Measurements from ENCODE around the gene SNX8.

SNX8 gene

DNA sequence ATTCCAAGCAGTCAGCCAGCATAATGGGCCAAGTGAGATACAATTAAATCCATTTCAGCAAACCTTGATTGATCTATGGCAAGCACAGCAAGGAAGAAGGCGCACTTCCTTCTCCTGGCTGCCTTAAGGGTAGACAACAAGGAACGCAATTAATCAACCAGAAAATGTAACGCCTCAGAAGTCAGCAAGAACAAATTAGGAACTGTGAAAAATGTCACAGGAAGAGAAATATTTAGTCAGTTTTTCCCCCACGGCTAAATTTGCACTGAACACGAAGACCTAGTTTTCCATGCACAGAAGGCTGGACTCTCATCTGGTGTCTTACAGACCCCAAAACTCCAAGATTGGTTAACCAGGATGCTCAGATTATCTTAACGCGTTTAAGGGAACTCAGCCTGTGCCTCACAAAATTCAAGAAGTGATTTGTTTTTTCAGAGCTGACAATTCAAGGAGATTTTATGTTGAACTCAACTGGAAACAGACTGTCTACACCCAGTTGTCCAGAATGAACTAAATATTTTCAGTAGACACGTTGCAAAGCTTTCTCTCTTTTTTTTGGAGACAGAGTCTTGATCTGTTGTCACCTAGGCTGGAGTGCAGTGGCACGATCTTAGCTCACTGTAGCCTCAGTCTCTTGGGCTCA lies 14.2 kb downstream of the SNX8 start:
- no peak overlapping the region for H3K4me2 ChIP-seq (ENCODE audit: insufficient read depth, low read length)
- H3K36me3 ChIP-seq (ENCODE audit: insufficient read depth, low read length), result no peaks in the 10 kb centered on the region
- H3K27me3 ChIP-seq (ENCODE audit: insufficient read depth, low read length, poor library complexity), result no peaks in the 10 kb centered on the region
- H2AFZ ChIP-seq (ENCODE audit: low read depth, low read length), result no peak overlapping the region
- peaks cover 27% of the 10 kb centered on the region for H3K79me2 ChIP-seq (ENCODE audit: insufficient read depth, low read length)
- TF ChIP-seq EZH2 (IDR thresholded peaks at IDR 0.05; ENCODE audit: borderline replicate concordance, low read depth, low read length, severe bottlenecking), result no peak
- TF ChIP-seq, protein P1, sequence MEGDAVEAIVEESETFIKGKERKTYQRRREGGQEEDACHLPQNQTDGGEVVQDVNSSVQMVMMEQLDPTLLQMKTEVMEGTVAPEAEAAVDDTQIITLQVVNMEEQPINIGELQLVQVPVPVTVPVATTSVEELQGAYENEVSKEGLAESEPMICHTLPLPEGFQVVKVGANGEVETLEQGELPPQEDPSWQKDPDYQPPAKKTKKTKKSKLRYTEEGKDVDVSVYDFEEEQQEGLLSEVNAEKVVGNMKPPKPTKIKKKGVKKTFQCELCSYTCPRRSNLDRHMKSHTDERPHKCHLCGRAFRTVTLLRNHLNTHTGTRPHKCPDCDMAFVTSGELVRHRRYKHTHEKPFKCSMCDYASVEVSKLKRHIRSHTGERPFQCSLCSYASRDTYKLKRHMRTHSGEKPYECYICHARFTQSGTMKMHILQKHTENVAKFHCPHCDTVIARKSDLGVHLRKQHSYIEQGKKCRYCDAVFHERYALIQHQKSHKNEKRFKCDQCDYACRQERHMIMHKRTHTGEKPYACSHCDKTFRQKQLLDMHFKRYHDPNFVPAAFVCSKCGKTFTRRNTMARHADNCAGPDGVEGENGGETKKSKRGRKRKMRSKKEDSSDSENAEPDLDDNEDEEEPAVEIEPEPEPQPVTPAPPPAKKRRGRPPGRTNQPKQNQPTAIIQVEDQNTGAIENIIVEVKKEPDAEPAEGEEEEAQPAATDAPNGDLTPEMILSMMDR (IDR thresholded peaks at IDR 0.05; ENCODE audit: borderline replicate concordance, extremely low read depth, low read length, poor library complexity, severe bottlenecking), result no peak
- H3K9ac ChIP-seq (ENCODE audit: low read depth, low read length), result no peak overlapping the region
- no peaks in the 10 kb centered on the region for H3K9me3 ChIP-seq (ENCODE audit: insufficient read depth, low read length, severe bottlenecking)
- peaks cover 5% of the 10 kb centered on the region; the same call in 1 of the 2 replicates for H4K20me1 ChIP-seq (ENCODE audit: insufficient read depth, low read length)
- ATAC-seq (ENCODE audit: insufficient read depth, low read depth) (no peak), DNase-seq (no peak)
- no peaks in the 10 kb centered on the region for H3K4me1 ChIP-seq (ENCODE audit: insufficient read depth, low read length)
- no peak overlapping the region for H3K4me3 ChIP-seq (ENCODE audit: low read depth in 1 of 2, low read length in 2 of 2)
- H3K27ac ChIP-seq (ENCODE audit: low read length), result no peak overlapping the region

DNA sequence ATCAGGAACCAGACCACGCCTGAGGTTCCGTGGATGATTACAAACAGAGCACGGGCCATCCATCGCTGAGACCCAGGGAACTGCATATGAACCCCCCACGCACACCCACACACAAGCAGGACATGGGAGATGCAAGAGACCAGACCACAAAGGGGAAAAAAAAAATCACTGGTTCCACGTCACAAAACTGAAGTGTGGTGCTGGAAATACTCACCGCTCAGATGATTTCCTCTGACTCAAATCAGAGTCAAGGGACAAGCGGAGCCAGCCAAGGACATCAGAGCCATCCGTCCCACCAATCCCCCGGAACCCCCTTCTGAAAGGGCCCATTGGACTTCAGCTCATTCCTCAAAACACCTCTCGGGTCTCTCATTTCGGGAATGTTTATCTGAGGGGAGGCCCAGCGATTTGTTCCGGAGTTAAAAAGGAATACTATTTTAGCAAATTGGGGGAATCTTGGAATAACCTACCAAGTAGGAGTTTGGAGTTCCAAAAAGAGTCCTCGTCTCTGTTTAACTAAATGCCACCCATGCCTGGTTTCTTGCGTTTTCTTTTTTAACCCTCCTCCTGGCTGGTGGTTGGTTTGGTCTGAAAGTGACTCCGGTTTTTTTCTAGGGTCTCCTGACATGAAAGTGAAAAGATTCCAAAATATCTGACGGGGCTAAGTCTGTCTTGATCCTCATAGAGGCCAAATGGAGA lies 15.0 kb downstream of the SNX8 start:
- Histone ChIP-seq H3K9me3 (ENCODE audit: insufficient read depth, low read length, severe bottlenecking) (no peaks in the 10 kb centered on the region), H3K27ac (ENCODE audit: low read length) (no peak overlapping the region), H2AFZ (ENCODE audit: low read depth, low read length) (no peak overlapping the region), H3K36me3 (ENCODE audit: insufficient read depth, low read length) (no peaks in the 10 kb centered on the region), H3K27me3 (ENCODE audit: insufficient read depth, low read length, poor library complexity) (no peaks in the 10 kb centered on the region), H3K79me2 (ENCODE audit: insufficient read depth, low read length) (peaks cover 25% of the 10 kb centered on the region), H3K9ac (ENCODE audit: low read depth, low read length) (no peak overlapping the region), H4K20me1 (ENCODE audit: insufficient read depth, low read length) (peaks cover 5% of the 10 kb centered on the region; the same call in 1 of the 2 replicates), H3K4me2 (ENCODE audit: insufficient read depth, low read length) (no peak overlapping the region), H3K4me3 (ENCODE audit: low read depth in 1 of 2, low read length in 2 of 2) (no peak overlapping the region), H3K4me1 (ENCODE audit: insufficient read depth, low read length) (no peaks in the 10 kb centered on the region)
- no peak for TF ChIP-seq EZH2 (IDR thresholded peaks at IDR 0.05; ENCODE audit: borderline replicate concordance, low read depth, low read length, severe bottlenecking)
- TF ChIP-seq, protein P1 (IDR thresholded peaks at IDR 0.05; ENCODE audit: borderline replicate concordance, extremely low read depth, low read length, poor library complexity, severe bottlenecking), result no peak
- DNase-seq (no peak), ATAC-seq (ENCODE audit: insufficient read depth, low read depth) (no peak)

DNA sequence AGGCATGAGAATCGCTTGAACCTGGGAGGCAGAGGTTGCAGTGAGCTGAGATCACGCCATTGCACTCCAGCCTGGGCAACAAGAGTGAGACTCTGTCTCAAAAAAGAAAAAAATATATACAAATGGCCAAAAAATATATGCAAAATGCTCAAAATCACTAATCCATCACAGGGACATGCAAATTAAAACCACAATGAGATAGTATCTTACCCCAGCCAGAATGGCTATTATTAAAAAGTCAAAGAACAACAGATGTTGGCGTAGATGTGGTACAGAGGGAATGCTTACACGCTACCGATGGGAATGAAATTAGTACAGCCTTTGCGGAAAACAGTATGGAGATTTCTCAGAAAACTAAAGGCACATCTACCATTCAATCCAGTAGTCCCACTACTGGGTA lies 17.4 kb downstream of the SNX8 start:
- ATAC-seq (ENCODE audit: insufficient read depth, low read depth) (no peak), DNase-seq (no peak)
- Histone ChIP-seq H3K9me3 (ENCODE audit: insufficient read depth, low read length, severe bottlenecking) (no peaks in the 10 kb centered on the region), H3K27me3 (ENCODE audit: insufficient read depth, low read length, poor library complexity) (no peaks in the 10 kb centered on the region), H3K79me2 (ENCODE audit: insufficient read depth, low read length) (peaks cover 30% of the 10 kb centered on the region), H3K36me3 (ENCODE audit: insufficient read depth, low read length) (no peaks in the 10 kb centered on the region), H4K20me1 (ENCODE audit: insufficient read depth, low read length) (peaks cover 6% of the 10 kb centered on the region; the same call in 1 of the 2 replicates), H2AFZ (ENCODE audit: low read depth, low read length) (no peak overlapping the region), H3K4me2 (ENCODE audit: insufficient read depth, low read length) (no peak overlapping the region), H3K4me3 (ENCODE audit: low read depth in 1 of 2, low read length in 2 of 2) (no peak overlapping the region), H3K9ac (ENCODE audit: low read depth, low read length) (no peak overlapping the region), H3K4me1 (ENCODE audit: insufficient read depth, low read length) (no peaks in the 10 kb centered on the region), H3K27ac (ENCODE audit: low read length) (no peak overlapping the region)
- TF ChIP-seq EZH2 (IDR thresholded peaks at IDR 0.05; ENCODE audit: borderline replicate concordance, low read depth, low read length, severe bottlenecking), result no peak
- TF ChIP-seq, protein P1 (IDR thresholded peaks at IDR 0.05; ENCODE audit: borderline replicate concordance, extremely low read depth, low read length, poor library complexity, severe bottlenecking), result no peak
